A673 (cell line): ENCODE results near the gene ADPRM.

ENCODE experiments used
- EZH2 ChIP-seq: fragments of 200-600 bp; sonication (generic); IDR thresholded peaks from 2 replicates; pipeline ENCODE4 v1.6.1; 2017; ENCODE audit warnings: borderline replicate concordance, low read depth, mild to moderate bottlenecking, mixed read lengths, antibody characterized with exemption, low read length; ENCODE audit not compliant: poor library complexity, severe bottlenecking
- TF ChIP-seq, protein P1 (sequence below): fragments of 300-800, 200-600 bp; sonication (generic); conservative IDR thresholded peaks from 2 replicates; pipeline ENCODE4 v1.5.1; 2017; ENCODE audit warnings: low read depth, mild to moderate bottlenecking, antibody characterized with exemption, low read length, moderate library complexity, mixed read lengths

DNA sequence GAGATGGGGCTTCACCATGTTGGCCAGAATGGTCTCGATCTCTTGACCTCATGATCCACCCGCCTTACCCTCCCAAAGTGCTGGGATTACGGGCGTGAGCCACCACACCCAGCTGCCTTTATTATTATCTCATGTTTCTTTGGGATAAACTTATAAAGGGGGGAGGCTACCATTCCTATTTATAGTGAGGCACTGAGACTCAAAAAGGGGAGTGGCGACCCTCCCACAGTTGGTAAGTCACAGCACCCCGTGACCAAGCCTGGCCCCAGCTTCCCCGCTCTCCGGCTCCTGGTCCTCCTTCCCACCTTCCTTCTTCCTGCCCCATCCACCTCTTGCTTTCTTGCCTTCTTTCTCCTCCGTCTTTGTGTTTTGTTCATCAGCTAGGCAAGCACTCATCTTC lies 45.5 kb upstream of the ADPRM start:
- TF ChIP-seq, protein P1, sequence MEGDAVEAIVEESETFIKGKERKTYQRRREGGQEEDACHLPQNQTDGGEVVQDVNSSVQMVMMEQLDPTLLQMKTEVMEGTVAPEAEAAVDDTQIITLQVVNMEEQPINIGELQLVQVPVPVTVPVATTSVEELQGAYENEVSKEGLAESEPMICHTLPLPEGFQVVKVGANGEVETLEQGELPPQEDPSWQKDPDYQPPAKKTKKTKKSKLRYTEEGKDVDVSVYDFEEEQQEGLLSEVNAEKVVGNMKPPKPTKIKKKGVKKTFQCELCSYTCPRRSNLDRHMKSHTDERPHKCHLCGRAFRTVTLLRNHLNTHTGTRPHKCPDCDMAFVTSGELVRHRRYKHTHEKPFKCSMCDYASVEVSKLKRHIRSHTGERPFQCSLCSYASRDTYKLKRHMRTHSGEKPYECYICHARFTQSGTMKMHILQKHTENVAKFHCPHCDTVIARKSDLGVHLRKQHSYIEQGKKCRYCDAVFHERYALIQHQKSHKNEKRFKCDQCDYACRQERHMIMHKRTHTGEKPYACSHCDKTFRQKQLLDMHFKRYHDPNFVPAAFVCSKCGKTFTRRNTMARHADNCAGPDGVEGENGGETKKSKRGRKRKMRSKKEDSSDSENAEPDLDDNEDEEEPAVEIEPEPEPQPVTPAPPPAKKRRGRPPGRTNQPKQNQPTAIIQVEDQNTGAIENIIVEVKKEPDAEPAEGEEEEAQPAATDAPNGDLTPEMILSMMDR = no peak
- no peak for TF ChIP-seq EZH2
